GM19035 (cell line): ENCODE results near the gene TCF25.
"Not testable (repeated sequence)": the region's sequence is repeated elsewhere in the genome, so short reads cannot be mapped to it uniquely, and the experiment has no call there.

Experiments used
- ATAC-seq: cut with Tn5 transposase; IDR thresholded peaks from one replicate; pipeline ENCODE4 v1.9.1; 2021; ENCODE audit not compliant: unreplicated experiment

The TCF25 gene

GRCh38 chr16:89917773-89918452 lies 44.5 kb downstream of the TCF25 start:
- peak; percentile 75 for ATAC-seq

GRCh38 chr16:89918453-89919347 lies 45.3 kb downstream of the TCF25 start, which contains the start of gene MC1R:
TSS of gene MC1R (plus strand) at chr16:89918862. CDS start at chr16:89919259, 397 bp downstream.
- no peak for ATAC-seq

GRCh38 chr16:89919535-89920406 lies 46.4 kb downstream of the TCF25 start:
- ATAC-seq: no peak

GRCh38 chr16:89920723-89921122 lies 47.3 kb downstream of the TCF25 start:
- ATAC-seq: no peak

GRCh38 chr16:89921131-89921701 lies 47.8 kb downstream of the TCF25 start:
- no peak for ATAC-seq

GRCh38 chr16:89921702-89922476 lies 48.5 kb downstream of the TCF25 start:
- no peak for ATAC-seq

- no peak for ATAC-seq
These were observed 49.1 kb downstream of the TCF25 start for GRCh38 chr16:89922477-89922883.

- ATAC-seq: peak; percentile 40
These were observed 49.7 kb downstream of the TCF25 start, which contains the start of gene TUBB3 for GRCh38 chr16:89922884-89923639. TSS of gene TUBB3 (plus strand) at chr16:89923342. CDS start at chr16:89923402, 60 bp downstream.

GRCh38 chr16:89923640-89924296 lies 50.4 kb downstream of the TCF25 start:
- ATAC-seq: no peak

- ATAC-seq: no peak
These were observed 51.0 kb downstream of the TCF25 start for GRCh38 chr16:89924297-89924924.

GRCh38 chr16:89924925-89925307 lies 51.5 kb downstream of the TCF25 start:
- no peak for ATAC-seq

- no peak for ATAC-seq
These were observed 52.2 kb downstream of the TCF25 start for GRCh38 chr16:89925596-89926079.

- no peak for ATAC-seq
These were observed 58.0 kb downstream of the TCF25 start for GRCh38 chr16:89931305-89931896.

GRCh38 chr16:89931964-89932363 lies 58.6 kb downstream of the TCF25 start:
- no peak for ATAC-seq

GRCh38 chr16:89934019-89934418 lies 60.6 kb downstream of the TCF25 start:
- ATAC-seq: not testable (repeated sequence)

- ATAC-seq: no peak
These were observed 61.5 kb downstream of the TCF25 start for GRCh38 chr16:89934611-89935553.

- ATAC-seq: not testable (repeated sequence)
These were observed 62.2 kb downstream of the TCF25 start for GRCh38 chr16:89935620-89936019.
